ENCODE measurements around the gene HMCN2.

HMCN2 gene

DNA sequence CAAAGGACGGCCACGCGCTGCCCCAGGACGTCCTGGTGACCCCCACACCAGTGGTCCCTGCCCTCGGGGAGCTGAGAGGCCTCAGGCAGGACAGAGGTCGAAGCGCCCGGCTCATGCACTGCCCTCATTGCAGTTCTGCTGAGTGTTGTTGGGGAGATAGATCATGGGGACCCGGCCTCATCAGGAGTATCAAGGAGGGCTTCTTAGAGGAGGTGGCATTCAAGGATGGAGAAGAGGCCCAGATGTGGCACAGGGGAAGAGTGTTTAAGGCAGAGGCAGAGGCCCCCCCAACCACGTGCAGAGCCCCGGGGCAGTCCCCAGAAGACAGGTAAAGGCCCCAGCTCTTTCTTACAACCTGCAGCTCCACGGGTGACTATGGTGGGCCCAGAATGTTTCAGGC is 205.4 kb downstream of the HMCN2 start:
- no peaks in the 10 kb centered on the region for H3F3A ChIP-seq (ENCODE audit: low read depth)
- H3K9me2 ChIP-seq (replicated peaks; ENCODE audit: low read depth, low read length) = no peaks in the 10 kb centered on the region
- H3K36me3 ChIP-seq (ENCODE audit: insufficient read depth, low read length) = no peaks in the 10 kb centered on the region
- H3K27me3 ChIP-seq (ENCODE audit: insufficient read depth, low read length, poor library complexity, severe bottlenecking) = no peaks in the 10 kb centered on the region
- H2AFZ ChIP-seq (ENCODE audit: low read length) = no peak overlapping the region
- H3K9me3 ChIP-seq (ENCODE audit: insufficient read depth, low read depth, low read length) = no peaks in the 10 kb centered on the region
- H3K4me3 ChIP-seq (ENCODE audit: low read length, poor library complexity, severe bottlenecking) = no peak overlapping the region
- no peak overlapping the region for H3K9ac ChIP-seq (ENCODE audit: low read depth, low read length, poor library complexity, severe bottlenecking)
- no peak for TF ChIP-seq EZH2phosphoT487 (IDR thresholded peaks at IDR 0.05; ENCODE audit: borderline replicate concordance)
- TF ChIP-seq, protein P1, sequence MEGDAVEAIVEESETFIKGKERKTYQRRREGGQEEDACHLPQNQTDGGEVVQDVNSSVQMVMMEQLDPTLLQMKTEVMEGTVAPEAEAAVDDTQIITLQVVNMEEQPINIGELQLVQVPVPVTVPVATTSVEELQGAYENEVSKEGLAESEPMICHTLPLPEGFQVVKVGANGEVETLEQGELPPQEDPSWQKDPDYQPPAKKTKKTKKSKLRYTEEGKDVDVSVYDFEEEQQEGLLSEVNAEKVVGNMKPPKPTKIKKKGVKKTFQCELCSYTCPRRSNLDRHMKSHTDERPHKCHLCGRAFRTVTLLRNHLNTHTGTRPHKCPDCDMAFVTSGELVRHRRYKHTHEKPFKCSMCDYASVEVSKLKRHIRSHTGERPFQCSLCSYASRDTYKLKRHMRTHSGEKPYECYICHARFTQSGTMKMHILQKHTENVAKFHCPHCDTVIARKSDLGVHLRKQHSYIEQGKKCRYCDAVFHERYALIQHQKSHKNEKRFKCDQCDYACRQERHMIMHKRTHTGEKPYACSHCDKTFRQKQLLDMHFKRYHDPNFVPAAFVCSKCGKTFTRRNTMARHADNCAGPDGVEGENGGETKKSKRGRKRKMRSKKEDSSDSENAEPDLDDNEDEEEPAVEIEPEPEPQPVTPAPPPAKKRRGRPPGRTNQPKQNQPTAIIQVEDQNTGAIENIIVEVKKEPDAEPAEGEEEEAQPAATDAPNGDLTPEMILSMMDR (conservative IDR thresholded peaks at IDR 0.05; ENCODE audit: low read length) = no peak
- no peaks in the 10 kb centered on the region for H3K4me1 ChIP-seq (ENCODE audit: insufficient read depth, low read length, poor library complexity, severe bottlenecking)
- H3K4me2 ChIP-seq (ENCODE audit: low read depth, low read length, poor library complexity, severe bottlenecking) = no peak overlapping the region
- H4K20me1 ChIP-seq (ENCODE audit: insufficient read depth, low read length, poor library complexity, severe bottlenecking) = no peaks in the 10 kb centered on the region
- H3K79me2 ChIP-seq (ENCODE audit: insufficient read depth, low read length) = no peaks in the 10 kb centered on the region

DNA sequence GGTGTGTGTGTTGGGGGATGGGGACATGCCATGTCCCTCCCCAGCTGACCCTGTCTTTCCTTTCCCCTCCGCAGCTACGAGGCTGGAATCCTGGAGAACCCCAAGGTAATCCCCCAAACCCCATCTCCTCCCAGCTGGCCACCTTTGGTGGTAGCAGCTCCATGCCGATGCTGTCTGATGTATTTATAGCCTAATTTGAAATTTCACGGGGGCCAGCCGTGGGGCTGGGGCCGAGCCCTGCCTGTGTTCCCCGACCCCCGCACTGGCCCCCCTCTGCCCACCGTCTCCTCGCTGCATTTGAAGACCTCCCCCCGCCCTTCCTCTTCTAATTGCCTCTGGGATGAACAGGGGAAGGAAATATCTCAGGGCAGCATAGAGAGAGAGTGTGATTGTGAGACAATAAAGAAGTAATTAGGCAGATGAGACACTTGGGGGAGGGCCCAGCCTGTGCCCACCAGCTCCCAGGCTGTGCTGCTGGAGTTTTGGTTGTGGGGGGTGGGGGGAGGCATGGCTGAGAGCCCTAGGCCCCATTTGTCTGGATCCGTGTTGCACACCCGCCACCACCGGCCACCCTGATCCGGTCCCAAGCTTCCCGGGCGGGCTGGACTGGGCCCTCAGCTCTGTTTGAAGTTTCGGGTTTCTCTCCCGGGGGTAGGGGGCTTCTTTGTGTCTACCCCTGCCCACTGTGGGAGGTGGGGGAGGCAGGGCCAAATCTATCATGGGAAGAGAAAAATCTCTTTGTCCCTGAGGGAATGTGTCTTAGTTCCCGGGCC is 206.0 kb downstream of the HMCN2 start:
- Histone ChIP-seq H3K36me3 (ENCODE audit: insufficient read depth, low read length) (no peaks in the 10 kb centered on the region), H4K20me1 (ENCODE audit: insufficient read depth, low read length, poor library complexity, severe bottlenecking) (no peaks in the 10 kb centered on the region), H3K4me2 (ENCODE audit: low read depth, low read length, poor library complexity, severe bottlenecking) (no peak overlapping the region), H2AFZ (ENCODE audit: low read length) (no peak overlapping the region), H3F3A (ENCODE audit: low read depth) (no peaks in the 10 kb centered on the region), H3K79me2 (ENCODE audit: insufficient read depth, low read length) (no peaks in the 10 kb centered on the region), H3K4me1 (ENCODE audit: insufficient read depth, low read length, poor library complexity, severe bottlenecking) (no peaks in the 10 kb centered on the region), H3K9me3 (ENCODE audit: insufficient read depth, low read depth, low read length) (no peaks in the 10 kb centered on the region), H3K27me3 (ENCODE audit: insufficient read depth, low read length, poor library complexity, severe bottlenecking) (no peaks in the 10 kb centered on the region), H3K4me3 (ENCODE audit: low read length, poor library complexity, severe bottlenecking) (no peak overlapping the region), H3K9me2 (replicated peaks; ENCODE audit: low read depth, low read length) (no peaks in the 10 kb centered on the region), H3K9ac (ENCODE audit: low read depth, low read length, poor library complexity, severe bottlenecking) (no peak overlapping the region)
- TF ChIP-seq, protein P1 (conservative IDR thresholded peaks at IDR 0.05; ENCODE audit: low read length) = no peak
- TF ChIP-seq EZH2phosphoT487 (IDR thresholded peaks at IDR 0.05; ENCODE audit: borderline replicate concordance) = no peak

DNA sequence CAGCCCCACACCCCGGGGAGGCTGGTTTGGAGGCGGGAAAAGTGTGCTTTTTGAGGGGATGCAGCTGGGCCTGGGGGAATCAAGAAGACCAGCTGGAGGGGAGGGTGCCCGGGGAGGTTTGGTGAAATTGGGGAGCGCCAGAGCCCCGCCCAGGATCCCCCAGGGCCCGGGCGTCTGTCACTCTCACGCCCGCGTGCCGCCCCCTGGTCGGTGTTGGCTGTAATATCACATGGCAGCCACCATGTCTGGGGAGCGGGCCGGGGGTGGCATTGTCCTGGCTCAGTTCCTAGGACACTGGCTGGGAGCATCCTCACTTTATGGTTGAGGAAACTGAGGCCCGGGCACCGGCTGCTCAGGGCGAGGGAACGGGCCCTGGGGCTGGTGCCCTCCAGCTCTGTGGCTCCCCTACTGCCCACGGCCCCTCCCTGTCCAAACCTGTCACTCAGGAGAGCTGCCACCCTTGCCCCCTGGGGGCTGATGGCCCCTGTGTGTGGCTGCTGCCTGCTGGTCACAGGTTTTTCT is 206.7 kb downstream of the HMCN2 start:
- TF ChIP-seq EZH2phosphoT487 (IDR thresholded peaks at IDR 0.05; ENCODE audit: borderline replicate concordance) = no peak
- TF ChIP-seq, protein P1 (conservative IDR thresholded peaks at IDR 0.05; ENCODE audit: low read length) = no peak
- H3K9me3 ChIP-seq (ENCODE audit: insufficient read depth, low read depth, low read length) = no peaks in the 10 kb centered on the region
- H3K4me2 ChIP-seq (ENCODE audit: low read depth, low read length, poor library complexity, severe bottlenecking) = no peak overlapping the region
- H4K20me1 ChIP-seq (ENCODE audit: insufficient read depth, low read length, poor library complexity, severe bottlenecking) = no peaks in the 10 kb centered on the region
- H3K4me1 ChIP-seq (ENCODE audit: insufficient read depth, low read length, poor library complexity, severe bottlenecking) = no peaks in the 10 kb centered on the region
- H3F3A ChIP-seq (ENCODE audit: low read depth) = no peaks in the 10 kb centered on the region
- no peaks in the 10 kb centered on the region for H3K9me2 ChIP-seq (replicated peaks; ENCODE audit: low read depth, low read length)
- no peak overlapping the region for H3K9ac ChIP-seq (ENCODE audit: low read depth, low read length, poor library complexity, severe bottlenecking)
- no peaks in the 10 kb centered on the region for H3K27me3 ChIP-seq (ENCODE audit: insufficient read depth, low read length, poor library complexity, severe bottlenecking)
- H3K79me2 ChIP-seq (ENCODE audit: insufficient read depth, low read length) = no peaks in the 10 kb centered on the region
- H2AFZ ChIP-seq (ENCODE audit: low read length) = no peak overlapping the region
- H3K36me3 ChIP-seq (ENCODE audit: insufficient read depth, low read length) = no peaks in the 10 kb centered on the region
- H3K4me3 ChIP-seq (ENCODE audit: low read length, poor library complexity, severe bottlenecking) = no peak overlapping the region
